NCI-H1694 treated with DMSO at 0.1 percent for 48 hours (cell line): Measurements from ENCODE around the gene KAZN.

Experiments used
- DNase-seq: peaks from one replicate; lab custom pipeline; 2025; lab: John Stamatoyannopoulos, UW

The KAZN gene

GRCh38 chr1:14887044-14887566 lies 288.6 kb downstream of the KAZN start:
- no peak for DNase-seq

GRCh38 chr1:14887764-14888350 lies 289.4 kb downstream of the KAZN start:
- no peak for DNase-seq

- no peak for DNase-seq
Measured at GRCh38 chr1:14888374-14888773, 289.9 kb downstream of the KAZN start.

- no peak for DNase-seq
Measured at GRCh38 chr1:14889825-14890440, 291.4 kb downstream of the KAZN start.

- no peak for DNase-seq
Measured at GRCh38 chr1:14891991-14892390, 293.5 kb downstream of the KAZN start.

GRCh38 chr1:14894811-14895560 lies 296.5 kb downstream of the KAZN start:
- no peak for DNase-seq

GRCh38 chr1:14895727-14896126 lies 297.2 kb downstream of the KAZN start:
- no peak for DNase-seq

- DNase-seq = no peak
Measured at GRCh38 chr1:14896381-14897079, 298.0 kb downstream of the KAZN start.

GRCh38 chr1:14897080-14897449 lies 298.6 kb downstream of the KAZN start:
- DNase-seq = no peak

- DNase-seq = no peak
Measured at GRCh38 chr1:14897547-14897946, 299.1 kb downstream of the KAZN start.

- DNase-seq = no peak
Measured at GRCh38 chr1:14897997-14898645, 299.6 kb downstream of the KAZN start.

GRCh38 chr1:14899686-14900085 lies 301.2 kb downstream of the KAZN start:
- DNase-seq = no peak

GRCh38 chr1:14901371-14901954 lies 303.0 kb downstream of the KAZN start:
- no peak for DNase-seq

GRCh38 chr1:14903922-14904321 lies 305.4 kb downstream of the KAZN start:
- DNase-seq = no peak

- DNase-seq = no peak
Measured at GRCh38 chr1:14906665-14907064, 308.2 kb downstream of the KAZN start.

GRCh38 chr1:14907416-14907815 lies 308.9 kb downstream of the KAZN start:
- DNase-seq = no peak

- no peak for DNase-seq
Measured at GRCh38 chr1:14909273-14909672, 310.8 kb downstream of the KAZN start.

- DNase-seq = no peak
Measured at GRCh38 chr1:14909920-14910460, 311.5 kb downstream of the KAZN start.

GRCh38 chr1:14910984-14911721 lies 312.7 kb downstream of the KAZN start:
- no peak for DNase-seq

- DNase-seq = no peak
Measured at GRCh38 chr1:14912839-14913481, 314.5 kb downstream of the KAZN start.
